Subcutaneous preadipocyte (primary cell): Measurements from ENCODE around the gene LRRC14B. TPM values are rescaled to one million over a fixed set of nuclear protein-coding genes. Genes with fewer than 3 reads are reported as not detected.

ENCODE experiments used
- small RNA-seq: library from RNA; depleted of rRNA; stranded (forward); fragments of <200 nt; gene quantifications from one replicate; pipeline ENCODE3, GENCODE V24; 2012
- total RNA-seq: library from RNA; depleted of rRNA; stranded (reverse); fragments of >200 nt; gene quantifications from 2 replicates; pipeline ENCODE4 v1.2.3, GENCODE V29; 2012

LRRC14B gene
- total RNA-seq = not detected in 2 replicates

GRCh38 chr5:191036-191948 lies at the start of gene LRRC14B:
Gene LRRC14B (plus strand): TSS chr5:191495. CDS start chr5:191539, 44 bp downstream.

GRCh38 chr5:217494-218456 lies 26.5 kb downstream of the LRRC14B start, which contains the start of the genes CCDC127 and SDHA:
Gene CCDC127 (minus strand): TSS chr5:218153. CDS start chr5:216849, 1,304 bp downstream.
Gene SDHA (plus strand): TSS chr5:218320. CDS start chr5:218356, 36 bp downstream.

Small RNAs within 50 kb of the gene (small RNA-seq; reads per million reads assigned to genes)
- not detected for gene RF00019

Other genes with a start within 250 kb of the LRRC14B start
- gene PLEKHG4B, start 99.3 kb upstream of the LRRC14B start, total RNA-seq = not detected in 2 replicates
- gene CCDC127, start 26.7 kb downstream of the LRRC14B start, total RNA-seq = 4.0 and 4.1 TPM in 2 replicates
- gene SDHA, start 26.8 kb downstream of the LRRC14B start, total RNA-seq = 107 and 124 TPM in 2 replicates
- gene PDCD6, start 80.2 kb downstream of the LRRC14B start, total RNA-seq = 78.8 and 90.8 TPM in 2 replicates
- 21.3 and 26.4 TPM in 2 replicates for gene AHRR, start 130.2 kb downstream of the LRRC14B start, total RNA-seq